ENCODE data around the gene ARPIN.

DNA sequence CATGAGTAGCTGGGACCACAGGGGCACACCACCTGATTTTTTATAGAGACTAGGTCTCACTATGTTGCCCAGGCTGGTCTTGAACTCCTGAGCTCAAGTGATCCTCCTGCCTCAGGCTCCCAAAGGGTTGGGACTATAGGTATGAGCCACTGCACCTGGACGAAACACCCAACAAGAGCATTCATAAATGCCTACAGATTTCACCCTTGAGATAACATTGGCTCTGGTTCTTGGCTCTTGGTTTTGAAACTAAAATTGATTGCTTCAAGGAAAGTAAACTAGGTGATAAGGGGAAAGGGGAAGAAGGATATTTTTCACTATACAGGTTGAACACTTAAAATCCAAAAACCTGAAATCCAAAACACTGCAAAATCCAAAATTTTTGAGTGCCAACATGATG is 29.2 kb downstream of the ARPIN start:
- TF ChIP-seq EP300 (IDR thresholded peaks at IDR 0.05) = no peak
- no peak for TF ChIP-seq ZSCAN20 (CRISPR knock-in tag; IDR thresholded peaks at IDR 0.05)
- TF ChIP-seq, protein P1, sequence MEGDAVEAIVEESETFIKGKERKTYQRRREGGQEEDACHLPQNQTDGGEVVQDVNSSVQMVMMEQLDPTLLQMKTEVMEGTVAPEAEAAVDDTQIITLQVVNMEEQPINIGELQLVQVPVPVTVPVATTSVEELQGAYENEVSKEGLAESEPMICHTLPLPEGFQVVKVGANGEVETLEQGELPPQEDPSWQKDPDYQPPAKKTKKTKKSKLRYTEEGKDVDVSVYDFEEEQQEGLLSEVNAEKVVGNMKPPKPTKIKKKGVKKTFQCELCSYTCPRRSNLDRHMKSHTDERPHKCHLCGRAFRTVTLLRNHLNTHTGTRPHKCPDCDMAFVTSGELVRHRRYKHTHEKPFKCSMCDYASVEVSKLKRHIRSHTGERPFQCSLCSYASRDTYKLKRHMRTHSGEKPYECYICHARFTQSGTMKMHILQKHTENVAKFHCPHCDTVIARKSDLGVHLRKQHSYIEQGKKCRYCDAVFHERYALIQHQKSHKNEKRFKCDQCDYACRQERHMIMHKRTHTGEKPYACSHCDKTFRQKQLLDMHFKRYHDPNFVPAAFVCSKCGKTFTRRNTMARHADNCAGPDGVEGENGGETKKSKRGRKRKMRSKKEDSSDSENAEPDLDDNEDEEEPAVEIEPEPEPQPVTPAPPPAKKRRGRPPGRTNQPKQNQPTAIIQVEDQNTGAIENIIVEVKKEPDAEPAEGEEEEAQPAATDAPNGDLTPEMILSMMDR (IDR thresholded peaks at IDR 0.05) = no peak
- no peak for TF ChIP-seq POLR2A (IDR thresholded peaks at IDR 0.05; ENCODE audit: low read length)
- TF ChIP-seq RAD21 (conservative IDR thresholded peaks at IDR 0.05 in 1 of 2, IDR thresholded peaks at IDR 0.05 in 1 of 2) = no peak
- no peak for TF ChIP-seq MAFK (IDR thresholded peaks at IDR 0.05; ENCODE audit: partially characterized antibody)
- no peak for TF ChIP-seq HOXA7 (CRISPR knock-in tag; IDR thresholded peaks at IDR 0.05)
- TF ChIP-seq, protein P2, sequence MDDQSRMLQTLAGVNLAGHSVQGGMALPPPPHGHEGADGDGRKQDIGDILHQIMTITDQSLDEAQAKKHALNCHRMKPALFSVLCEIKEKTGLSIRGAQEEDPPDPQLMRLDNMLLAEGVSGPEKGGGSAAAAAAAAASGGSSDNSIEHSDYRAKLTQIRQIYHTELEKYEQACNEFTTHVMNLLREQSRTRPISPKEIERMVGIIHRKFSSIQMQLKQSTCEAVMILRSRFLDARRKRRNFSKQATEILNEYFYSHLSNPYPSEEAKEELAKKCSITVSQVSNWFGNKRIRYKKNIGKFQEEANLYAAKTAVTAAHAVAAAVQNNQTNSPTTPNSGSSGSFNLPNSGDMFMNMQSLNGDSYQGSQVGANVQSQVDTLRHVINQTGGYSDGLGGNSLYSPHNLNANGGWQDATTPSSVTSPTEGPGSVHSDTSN (IDR thresholded peaks at IDR 0.05) = no peak

Measured in A549 (cell line).